Amniotic stem cell (primary cell): ENCODE results near the gene DPF1.

Experiments used
- DNase-seq: peaks from one replicate; lab custom pipeline; 2025; lab: John Stamatoyannopoulos, UW

DPF1 gene

GRCh38 chr19:38221421-38221820, 2.6 kb downstream of the DPF1 start:
- DNase-seq, result no peak

GRCh38 chr19:38219221-38219620, 4.8 kb downstream of the DPF1 start:
- no peak for DNase-seq

GRCh38 chr19:38218204-38218603, 5.8 kb downstream of the DPF1 start:
- DNase-seq, result no peak

- DNase-seq, result no peak
These were observed 7.0 kb downstream of the DPF1 start for GRCh38 chr19:38216785-38217641.

- no peak for DNase-seq
These were observed 10.0 kb downstream of the DPF1 start for GRCh38 chr19:38213911-38214625.

GRCh38 chr19:38213469-38213868, 10.6 kb downstream of the DPF1 start:
- DNase-seq, result no peak

GRCh38 chr19:38211766-38212165, 12.3 kb downstream of the DPF1 start:
- DNase-seq, result no peak

- DNase-seq, result no peak
These were observed 12.9 kb downstream of the DPF1 start for GRCh38 chr19:38211151-38211591.

GRCh38 chr19:38210458-38210987, 13.5 kb downstream of the DPF1 start:
- no peak for DNase-seq

- DNase-seq, result no peak
These were observed 14.2 kb downstream of the DPF1 start for GRCh38 chr19:38209671-38210457.

GRCh38 chr19:38209152-38209551, 14.9 kb downstream of the DPF1 start:
- DNase-seq, result no peak

GRCh38 chr19:38208571-38208970, 15.5 kb downstream of the DPF1 start:
- no peak for DNase-seq

- DNase-seq, result no peak
These were observed 16.5 kb downstream of the DPF1 start for GRCh38 chr19:38207543-38207942.

- no peak for DNase-seq
These were observed 17.1 kb downstream of the DPF1 start for GRCh38 chr19:38206928-38207327.

- no peak for DNase-seq
These were observed 17.8 kb downstream of the DPF1 start for GRCh38 chr19:38206006-38206745.

GRCh38 chr19:38204728-38205127, 19.3 kb downstream of the DPF1 start:
- no peak for DNase-seq

GRCh38 chr19:38204096-38204495, 19.9 kb downstream of the DPF1 start:
- DNase-seq, result no peak

- DNase-seq, result no peak
These were observed 20.8 kb downstream of the DPF1 start for GRCh38 chr19:38203197-38203596.

- DNase-seq, result no peak
These were observed 21.5 kb downstream of the DPF1 start for GRCh38 chr19:38202504-38202903.

- no peak for DNase-seq
These were observed 22.3 kb downstream of the DPF1 start for GRCh38 chr19:38201731-38202130.

GRCh38 chr19:38199340-38199739, 24.7 kb downstream of the DPF1 start:
- DNase-seq, result no peak
